SIG-M5 treated with dmso at 0.1 percent for 504 hours (cell line): ENCODE measurements around the gene RPL10A.

Experiments
- DNase-seq: peaks from one replicate; lab custom pipeline; 2025; ENCODE audit not compliant: unreplicated experiment; lab: John Stamatoyannopoulos, UW

Gene RPL10A

DNA sequence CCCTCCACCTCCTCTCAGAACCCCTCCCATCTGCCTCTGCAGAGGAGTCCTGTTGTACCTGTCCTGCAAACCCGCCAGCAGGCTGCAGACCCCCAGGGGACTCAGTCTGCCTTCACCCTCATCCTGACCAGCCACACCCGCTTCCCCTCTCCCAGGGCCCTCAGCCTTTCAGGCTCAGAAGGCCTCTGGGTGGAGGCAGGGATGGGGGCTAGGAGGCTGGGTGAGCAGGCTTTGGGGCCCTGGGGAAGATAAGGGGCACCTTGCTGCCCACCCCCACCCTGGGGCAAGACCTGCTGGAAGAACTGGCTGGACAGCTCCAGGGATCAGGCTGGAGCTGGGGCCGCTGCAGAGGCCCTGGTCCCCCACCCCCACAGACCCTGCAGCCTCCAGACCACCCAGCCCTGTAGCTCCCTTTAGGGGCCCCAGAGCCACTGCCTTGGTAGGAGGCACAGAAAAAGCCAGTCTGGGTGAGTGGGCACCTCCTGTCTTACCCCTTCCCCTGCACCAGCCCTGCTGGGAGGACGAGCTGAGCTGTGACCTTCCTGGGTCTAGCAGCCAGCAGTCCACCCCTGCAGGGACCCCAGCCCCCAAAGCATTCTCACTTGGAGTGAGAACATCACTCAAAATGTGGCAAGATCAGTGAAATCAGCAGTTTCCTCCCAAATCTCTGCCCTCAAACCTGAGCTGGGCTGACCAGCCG lies 23.5 kb downstream of the RPL10A start:
- DNase-seq, result no peak

DNA sequence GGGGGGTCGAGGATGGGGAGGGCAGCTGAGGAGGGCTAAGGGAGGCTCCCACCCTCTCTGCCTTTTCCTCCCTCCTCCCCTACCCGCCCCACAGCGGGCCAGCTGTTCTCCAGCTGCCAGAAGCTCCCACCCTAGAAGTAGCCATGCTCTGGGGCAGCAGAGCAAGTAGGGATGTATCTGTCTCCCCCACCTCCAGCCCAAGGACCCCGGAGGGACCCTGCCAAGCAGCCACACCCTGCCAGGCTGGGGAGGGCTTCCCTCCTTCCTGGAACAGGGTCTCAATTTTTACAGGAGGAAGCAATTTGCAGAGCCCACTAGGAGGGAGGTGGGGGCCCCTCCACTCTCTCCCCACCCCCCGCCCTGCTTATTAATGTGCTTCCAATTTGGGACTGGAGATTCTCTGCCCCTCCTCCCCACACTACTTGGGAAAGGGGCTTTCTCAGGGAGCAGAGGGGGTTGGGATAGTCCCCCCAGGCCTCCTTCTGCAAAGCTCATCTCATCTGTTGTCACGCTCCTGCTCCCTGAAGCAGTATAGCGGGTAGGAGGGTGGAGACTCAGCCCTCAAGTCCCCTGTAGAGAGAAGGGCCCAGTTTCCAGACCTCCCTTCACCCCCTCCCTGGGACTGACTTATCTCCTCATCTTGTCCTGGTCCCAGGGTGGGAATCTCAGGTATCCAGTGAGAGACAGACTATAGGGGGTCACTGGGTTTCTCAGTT lies 24.2 kb downstream of the RPL10A start:
- DNase-seq, result no peak

DNA sequence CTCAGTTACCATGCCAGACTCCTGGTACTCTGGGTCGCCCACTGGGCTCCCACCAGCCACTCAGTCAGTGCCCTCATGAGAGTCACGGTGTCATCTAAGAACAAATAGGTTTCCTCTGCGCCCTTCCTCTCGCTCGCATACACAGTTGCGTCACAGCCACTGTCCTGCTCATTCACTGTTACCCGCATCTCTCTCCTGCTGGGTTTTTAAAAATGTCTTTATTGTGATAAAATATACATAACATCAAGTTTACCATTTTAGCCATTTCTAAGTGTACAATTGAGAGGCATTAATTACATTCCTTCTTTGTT lies 24.7 kb downstream of the RPL10A start:
- peak; percentile 27 for DNase-seq

DNA sequence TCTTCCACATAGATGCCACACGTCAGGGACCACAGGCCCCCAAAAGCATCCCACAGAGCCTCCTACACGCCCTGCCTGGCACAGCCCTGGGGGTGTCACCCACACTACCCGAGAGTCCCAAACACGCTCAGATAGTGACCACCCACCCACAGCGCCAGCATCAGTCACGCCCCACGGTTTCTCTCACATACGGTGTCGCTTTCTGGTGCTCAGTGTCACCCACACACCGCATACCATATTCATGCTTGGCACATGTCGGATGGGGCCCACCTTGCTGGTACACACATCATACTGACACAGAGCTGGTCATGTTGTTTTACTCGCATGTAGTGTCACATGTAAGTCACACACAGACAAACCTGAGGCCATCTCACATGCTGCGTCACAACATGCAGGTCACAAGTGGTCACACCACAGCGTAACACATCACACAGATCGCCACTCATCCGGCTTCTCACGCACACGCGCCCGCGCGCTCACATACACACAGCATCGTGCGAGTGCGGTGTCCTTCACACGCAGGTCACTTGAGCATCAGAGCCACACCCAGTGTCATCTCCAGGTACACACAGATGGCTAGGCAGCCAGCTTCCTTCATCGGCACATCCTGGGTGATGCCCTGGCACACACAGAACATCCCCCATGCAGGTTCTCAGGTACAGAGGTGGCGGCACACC lies 25.2 kb downstream of the RPL10A start:
- DNase-seq, result no peak

DNA sequence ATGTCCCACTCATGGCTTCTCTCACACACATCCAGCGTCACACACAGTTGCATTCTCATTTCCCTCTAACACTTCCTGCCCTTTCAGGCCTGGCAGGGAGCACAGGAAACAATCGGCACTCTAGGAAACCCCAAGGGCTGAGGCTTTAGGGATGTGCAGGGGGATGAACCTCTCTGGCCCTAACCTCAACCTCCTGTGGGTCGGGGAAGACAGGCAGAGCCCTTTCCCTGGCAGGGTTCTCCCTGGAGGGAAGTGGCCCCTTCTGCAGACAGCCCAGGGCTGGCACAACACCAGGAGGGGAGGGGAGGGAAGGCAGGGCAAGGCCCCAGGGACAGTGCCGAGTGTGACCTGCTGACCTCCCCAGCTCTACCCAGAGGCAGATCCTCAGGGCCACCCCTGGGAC lies 26.0 kb downstream of the RPL10A start:
- peak; percentile 55 for DNase-seq

DNA sequence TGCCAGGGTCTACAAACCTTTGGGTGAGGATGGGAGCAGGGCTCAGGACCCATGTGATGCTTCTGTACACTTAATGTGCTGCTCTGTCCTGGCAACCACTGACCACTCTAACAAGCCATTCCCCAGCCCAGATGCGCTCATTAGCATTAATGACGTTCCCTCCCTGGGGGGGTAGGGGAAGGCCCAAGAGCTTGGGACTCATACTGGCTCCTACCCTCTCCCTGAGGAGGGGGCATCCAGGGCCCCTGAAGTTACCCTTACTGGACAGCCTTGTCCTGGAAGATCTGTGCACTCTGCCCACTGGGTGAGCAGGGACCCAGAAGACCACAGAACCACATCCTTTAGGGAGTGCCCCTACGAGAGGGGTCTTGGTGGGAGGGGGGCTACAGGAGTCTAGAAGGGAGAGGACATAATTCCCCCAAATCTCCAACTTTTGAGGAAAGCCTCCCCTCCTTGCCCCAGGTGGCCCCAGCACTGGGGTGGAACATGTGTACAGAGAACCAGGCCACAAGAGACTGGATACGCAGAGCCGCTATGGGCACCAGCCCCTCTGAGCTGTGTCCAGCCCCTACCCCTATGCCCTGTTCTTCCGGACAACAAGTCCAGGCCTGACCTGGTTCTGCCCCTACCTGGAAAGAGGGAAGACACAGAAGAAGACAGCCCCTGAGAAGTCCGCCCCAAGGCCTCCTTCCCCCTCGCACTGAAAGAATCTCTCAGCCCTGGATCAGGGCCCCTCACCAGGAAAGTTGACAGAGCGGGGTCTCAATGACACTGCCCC lies 27.2 kb downstream of the RPL10A start:
- DNase-seq, result no peak

DNA sequence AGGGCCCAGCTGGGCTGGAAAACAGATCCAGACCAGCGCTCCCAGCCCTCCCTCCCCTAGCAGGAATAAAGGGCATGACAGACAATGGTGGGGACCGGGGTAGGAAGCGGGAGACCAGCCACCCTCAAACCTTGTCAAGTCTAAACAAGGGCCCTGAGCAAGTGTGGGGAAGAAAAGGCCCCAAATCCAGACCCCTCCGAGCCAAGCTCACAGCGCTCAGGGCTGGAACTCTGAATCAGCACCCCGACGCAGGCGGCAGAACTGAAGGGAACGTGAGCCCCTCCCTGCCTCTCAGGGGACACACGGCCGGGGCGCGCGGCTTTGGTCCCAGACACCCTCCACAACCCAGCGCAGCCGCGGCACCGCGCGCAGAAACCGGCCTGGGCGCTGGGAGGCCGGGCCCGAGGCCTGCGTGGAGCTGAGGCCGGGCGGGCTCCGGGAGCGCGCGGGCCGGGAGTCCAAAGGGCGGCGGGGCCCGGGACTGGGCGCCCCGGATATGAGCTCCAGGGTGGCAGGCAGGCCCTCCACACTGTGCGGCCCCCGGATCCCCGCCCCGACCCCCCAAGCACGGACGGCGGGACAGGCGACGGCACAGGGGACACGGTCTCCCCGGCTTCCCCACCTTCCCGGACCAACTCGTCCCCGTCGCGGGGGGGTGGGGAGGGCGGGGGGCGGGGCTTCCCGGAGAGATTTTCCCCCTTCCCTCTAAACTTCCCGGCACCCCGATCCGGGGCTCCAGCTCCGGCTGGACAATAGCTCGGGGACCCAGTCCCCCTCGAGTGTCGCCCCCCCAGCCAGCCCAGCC lies 28.0 kb downstream of the RPL10A start:
- DNase-seq, result no peak

DNA sequence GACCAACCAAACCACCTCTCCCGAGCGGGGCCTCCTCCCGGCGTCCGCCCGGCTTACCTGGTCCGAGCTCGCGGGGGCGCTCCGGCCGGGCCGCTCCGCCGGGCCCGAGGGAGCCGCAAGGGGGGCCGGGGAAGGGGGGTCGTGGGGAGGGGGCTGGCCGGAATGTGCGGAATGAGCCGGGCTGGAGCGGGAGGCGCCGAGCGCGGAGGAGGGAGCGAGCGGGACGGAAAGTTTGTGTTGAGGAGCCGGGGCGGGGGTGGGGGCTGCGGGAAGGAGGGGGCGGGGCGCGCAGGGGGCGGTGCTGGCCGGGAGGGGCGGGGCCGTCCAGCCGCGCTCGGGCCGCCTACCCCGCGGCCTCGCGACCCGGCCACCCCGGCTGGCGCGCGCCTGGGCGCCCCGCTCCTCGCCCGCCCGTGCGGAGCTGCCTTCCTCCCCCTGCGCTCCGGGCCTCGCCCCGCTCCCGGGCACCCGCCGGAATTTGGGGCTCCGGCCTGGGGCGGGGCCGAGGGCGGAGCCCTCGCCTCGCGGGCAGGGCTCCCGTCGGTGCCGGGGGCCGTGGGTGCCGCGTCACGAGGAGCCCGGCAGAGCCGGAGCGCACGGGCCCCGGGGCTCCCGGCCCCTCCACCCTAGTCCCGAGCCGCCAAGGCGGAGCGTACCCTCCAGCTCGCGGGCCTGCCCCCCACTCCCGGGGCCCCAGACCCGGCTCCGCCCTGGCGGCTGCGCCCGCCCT lies 28.8 kb downstream of the RPL10A start, which contains the start of gene TEAD3:
TSS of gene TEAD3 (minus strand) at position 239 of the 730 bp plus-strand sequence.
- DNase-seq, result peak; percentile 36

DNA sequence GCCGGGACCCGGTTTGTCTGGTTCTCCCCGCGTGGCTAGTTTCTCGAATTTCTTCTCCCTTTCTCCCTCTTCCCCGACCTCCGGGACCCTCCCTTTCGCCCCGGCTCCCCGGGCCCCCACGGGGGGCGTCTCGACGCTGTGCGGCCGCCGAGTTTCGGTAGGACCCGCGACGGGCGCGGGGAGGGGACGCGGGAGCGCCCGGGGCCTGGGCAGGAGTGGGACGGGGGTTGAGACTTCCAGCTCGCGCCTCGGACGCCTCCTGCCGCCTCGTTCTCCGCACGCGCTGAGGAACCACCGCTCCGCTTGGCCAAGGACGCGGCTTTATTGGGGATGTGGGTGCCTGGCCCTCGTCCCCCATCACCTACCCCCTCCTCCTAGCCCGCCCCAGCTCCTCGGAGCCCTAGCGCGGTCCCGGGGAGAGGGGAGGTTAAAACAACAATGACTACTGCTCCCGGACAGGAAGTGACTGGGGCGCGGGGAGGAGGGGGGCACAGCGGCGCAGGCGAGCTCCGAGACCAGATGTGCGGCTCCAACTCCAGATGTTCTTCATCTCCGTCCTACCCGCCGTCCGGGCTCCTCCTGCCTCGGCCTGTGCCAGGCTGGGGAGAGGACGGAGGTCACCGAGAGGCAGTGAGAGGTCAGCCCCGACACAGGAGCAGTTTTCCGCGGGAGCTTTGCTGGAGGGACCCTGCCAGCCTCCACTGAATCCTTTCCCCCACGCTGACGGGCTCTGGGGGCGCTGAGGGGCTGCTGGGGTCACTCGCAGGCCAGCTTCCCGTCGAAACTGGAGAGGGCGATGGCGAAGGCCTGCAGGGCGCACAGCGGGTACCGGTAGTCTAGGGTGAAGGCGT lies 29.6 kb downstream of the RPL10A start:
- DNase-seq, result peak; percentile 25

DNA sequence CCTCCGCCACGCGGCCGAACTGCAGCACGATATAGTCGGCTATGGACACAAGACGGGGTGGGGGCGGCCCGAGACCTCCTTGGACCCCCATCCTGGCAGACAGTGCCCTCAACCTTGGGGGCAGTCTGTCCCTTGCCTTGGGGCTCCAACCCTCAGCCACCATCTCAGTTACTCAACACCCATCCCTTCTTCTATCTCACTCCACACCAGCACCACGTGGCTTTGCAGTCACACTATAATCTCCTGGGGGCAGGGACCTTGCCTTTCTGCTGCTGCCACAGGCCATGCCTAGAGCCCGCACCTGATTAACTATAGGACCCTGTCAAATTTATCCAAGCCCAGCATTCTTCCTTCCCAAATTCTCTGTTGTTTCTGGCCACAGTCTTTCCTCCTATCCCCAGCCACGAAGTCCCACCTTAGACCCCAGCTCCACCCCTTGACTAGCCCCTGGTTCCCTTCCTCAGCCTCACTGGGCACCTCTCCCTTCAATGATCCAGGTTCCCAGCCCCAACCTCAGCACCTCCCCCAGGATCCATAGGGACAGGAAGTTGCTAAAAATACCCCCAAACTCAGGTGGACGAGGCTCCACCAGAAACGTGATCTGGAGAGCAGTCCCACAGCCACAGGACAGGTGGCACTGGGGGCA lies 30.3 kb downstream of the RPL10A start:
- DNase-seq, result peak; percentile 13

DNA sequence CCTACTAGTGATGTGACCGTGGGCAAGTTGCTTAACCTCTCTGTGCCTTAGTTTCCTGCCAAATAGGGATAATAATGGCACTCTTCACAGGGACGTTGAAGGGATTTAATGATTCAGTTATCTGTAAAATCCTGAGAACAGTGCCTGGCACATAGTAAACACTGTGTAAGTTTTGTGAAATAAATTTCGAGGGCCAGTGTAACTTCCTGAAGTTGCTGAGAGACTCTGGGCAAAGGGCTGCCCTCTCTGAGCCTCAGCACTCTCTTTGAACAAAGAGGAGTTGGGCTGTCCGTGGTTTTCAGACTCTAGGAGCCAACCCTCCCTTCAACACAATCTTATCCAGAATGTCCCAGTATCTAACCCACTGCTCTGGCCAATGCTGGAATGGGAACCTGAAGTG lies 31.2 kb downstream of the RPL10A start:
- no peak for DNase-seq

DNA sequence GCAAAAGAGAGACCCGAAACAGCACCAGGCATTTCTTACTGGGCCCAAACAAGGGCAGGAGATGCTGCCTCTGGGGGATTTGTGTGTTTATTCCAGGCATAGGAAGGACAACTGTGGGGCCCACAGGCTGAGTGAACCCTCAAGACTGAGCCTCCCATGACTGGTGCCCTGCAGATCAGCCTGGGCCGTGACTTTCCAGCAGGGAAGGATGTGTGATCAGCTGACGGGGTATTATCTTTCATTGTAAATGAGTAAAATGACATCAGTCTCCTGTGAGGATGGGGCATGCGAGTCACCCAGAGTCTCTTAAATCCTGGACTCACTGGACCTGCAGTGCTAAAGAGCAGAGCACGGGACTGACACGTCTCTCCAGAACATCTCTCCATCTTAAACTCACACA lies 32.6 kb downstream of the RPL10A start:
- DNase-seq, result no peak

DNA sequence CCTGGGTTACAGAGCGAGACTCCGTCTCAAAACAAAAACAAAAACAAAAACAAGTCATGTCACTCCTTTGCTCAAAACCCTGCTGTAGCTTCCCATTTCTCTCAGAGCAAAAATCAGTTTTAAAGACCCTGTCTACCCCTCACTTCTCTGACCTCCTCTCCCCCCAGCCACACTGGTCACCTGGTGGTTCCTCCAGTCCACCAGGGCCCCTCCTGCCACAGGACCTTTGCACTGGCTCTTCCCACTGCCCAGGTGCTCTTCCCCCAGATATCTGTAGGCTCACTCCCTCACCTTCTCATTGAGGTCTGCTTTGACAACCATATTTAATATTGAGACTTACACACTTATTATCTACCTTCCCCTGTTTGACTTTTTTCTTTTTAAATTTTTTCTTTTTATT lies 33.6 kb downstream of the RPL10A start:
- DNase-seq, result no peak

DNA sequence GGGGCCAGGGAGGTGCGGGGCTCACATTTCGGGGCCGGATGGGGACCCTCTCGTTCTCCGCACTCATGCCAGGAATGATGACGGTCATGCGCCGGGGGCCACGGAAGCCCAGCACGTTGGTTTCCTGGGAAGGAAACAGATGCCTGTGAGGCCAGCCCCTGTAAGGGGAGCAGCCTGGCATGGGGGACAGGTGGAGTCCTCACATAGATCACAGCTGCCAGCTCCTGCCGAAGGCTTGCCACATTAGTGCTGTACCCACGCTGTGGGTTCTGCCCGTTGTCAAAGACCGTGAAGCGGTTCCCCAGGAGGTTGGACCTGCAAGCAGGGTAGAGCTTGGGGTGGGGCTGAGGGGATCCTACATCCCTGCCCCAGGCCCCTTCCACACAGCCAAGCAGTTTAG lies 35.3 kb downstream of the RPL10A start:
- no peak for DNase-seq

DNA sequence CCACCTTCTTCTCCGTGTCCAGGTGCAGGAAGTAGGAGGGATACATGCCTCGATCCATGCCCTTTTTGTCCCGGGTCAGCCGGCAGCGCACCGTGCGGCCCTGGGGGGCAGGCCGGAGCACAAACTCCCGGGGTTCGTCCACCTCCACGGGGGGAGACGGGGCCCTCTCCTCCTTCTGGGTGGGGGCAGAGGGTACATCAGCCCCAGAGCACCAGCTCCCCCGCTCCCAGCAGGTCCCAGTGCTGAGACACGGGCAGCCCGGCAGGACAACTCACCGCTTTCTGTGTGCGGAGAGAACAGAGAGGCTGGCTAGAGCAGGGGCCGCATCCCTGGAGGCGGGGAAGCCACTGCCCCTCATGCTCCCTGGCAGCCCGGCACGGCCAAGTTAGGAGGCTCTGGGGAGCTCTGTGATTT lies 37.8 kb downstream of the RPL10A start:
- no peak for DNase-seq

DNA sequence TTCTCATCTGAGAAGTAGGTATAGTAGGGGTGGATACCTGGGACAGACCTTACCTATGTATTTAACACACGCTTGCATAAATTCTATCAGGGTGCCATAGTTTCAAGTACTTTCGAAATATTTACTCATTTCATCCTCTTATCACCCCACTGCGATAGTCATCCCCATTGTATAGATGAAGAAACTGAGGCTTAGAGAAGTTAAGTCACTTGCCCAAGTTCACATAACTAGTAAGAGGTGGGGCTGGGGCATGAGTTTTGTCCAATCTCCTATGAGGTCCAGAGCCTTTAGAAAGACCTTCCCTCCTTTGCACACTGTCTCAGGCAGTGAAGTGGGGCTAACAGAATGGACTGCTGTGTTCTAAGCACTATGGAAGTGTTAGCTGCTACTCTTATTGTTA lies 38.3 kb downstream of the RPL10A start:
- DNase-seq, result no peak

DNA sequence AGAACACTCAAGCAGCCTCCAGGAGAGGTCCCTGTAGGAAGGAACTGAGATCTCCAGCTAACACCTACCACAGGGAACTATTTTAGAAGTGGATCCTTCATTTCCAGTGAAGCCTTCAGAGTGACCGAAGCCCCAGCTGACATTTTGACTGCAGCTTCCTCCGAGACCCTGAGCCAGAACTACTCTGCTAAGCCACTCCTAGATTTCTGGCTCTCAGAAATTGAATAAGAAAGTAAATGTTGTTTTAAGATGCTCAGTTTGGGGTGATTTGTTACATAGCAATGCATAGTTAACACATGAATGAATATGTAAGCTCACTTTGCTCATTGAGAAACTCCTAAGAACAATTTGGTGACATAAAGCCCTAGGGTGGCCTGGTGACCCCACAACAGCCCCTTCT lies 39.0 kb downstream of the RPL10A start:
- no peak for DNase-seq

DNA sequence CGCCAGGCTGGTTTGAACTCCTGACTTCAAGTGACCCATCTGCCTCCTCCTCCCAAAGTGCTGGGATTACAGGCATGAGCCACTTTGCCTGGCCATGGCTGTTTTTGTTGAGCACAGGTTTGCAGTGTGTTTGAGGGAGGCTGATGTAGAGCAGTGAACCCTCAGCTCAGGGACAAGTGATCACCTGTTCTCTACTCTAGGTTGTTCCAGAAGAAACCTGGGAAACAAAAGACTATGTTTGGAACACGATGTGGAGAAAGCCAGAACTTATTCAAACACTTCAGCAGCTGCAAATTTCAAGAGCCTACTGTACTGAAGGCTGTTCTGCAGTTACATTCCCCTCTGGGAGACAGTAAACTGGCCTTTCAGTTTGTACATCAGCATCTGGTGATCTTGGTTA lies 39.8 kb downstream of the RPL10A start:
- DNase-seq, result no peak

DNA sequence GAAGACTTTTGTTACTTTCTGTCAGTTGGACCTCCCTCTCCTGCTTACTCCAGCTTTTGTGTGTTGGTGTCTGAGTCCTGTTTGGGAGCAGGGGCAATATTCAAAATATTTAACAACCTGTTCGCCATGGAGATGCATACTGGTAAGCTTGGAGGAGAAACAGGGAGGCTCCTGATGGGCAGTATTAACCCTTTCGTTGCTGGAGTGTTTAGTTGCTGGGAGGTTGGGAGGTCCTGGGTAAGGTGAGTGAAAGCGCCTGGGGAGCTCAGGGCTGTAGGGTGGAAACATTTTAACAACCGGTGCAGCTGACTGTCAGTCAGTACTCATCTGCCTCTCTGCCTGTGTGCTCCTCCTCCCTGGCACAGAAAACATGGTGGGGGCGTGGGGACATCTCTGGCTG lies 40.3 kb downstream of the RPL10A start:
- no peak for DNase-seq
